Spleen (tissue), 7 donors: Measurements from ENCODE around the gene TBL1X.

ENCODE experiments used
- POLR2A ChIP-seq, 3 donors: fragments of 450-650 bp; IDR thresholded peaks; one replicate each; pipeline ENCODE4 v1.5.1; 2017; ENCODE audit warnings: antibody characterized with exemption in 3 of 3, mild to moderate bottlenecking in 1 of 3
- POLR2AphosphoS5 ChIP-seq, 3 donors: sonication (generic); formaldehyde crosslinking; IDR thresholded peaks; one replicate each; pipeline ENCODE4 v1.5.1; 2017; ENCODE audit warnings: antibody characterized with exemption in 3 of 3
- TF ChIP-seq, protein P1 (sequence below), 11 experiments: fragments of 200-600 bp in 7 of 11; fragments of 450-650 bp in 4 of 11; sonication (generic) in 4 of 11; IDR thresholded peaks in 8 of 11; conservative IDR thresholded peaks in 3 of 11; 1 replicate in 7 of 11; 2 replicates in 4 of 11; pipeline versions ENCODE4 v1.4.0 to v1.8.0; 2016 to 2021; ENCODE audit warnings: antibody characterized with exemption in 11 of 11, inconsistent platforms in 4 of 11, mild to moderate bottlenecking in 1 of 11
- donor health status: DM: no; HTN: no; CAD: no; lungs with moderate emphysema.
- donor health status: DM: no; HTN: no; CAD: no.
- donor health status: DM: no; HTN: no; CAD: no.

DNA sequence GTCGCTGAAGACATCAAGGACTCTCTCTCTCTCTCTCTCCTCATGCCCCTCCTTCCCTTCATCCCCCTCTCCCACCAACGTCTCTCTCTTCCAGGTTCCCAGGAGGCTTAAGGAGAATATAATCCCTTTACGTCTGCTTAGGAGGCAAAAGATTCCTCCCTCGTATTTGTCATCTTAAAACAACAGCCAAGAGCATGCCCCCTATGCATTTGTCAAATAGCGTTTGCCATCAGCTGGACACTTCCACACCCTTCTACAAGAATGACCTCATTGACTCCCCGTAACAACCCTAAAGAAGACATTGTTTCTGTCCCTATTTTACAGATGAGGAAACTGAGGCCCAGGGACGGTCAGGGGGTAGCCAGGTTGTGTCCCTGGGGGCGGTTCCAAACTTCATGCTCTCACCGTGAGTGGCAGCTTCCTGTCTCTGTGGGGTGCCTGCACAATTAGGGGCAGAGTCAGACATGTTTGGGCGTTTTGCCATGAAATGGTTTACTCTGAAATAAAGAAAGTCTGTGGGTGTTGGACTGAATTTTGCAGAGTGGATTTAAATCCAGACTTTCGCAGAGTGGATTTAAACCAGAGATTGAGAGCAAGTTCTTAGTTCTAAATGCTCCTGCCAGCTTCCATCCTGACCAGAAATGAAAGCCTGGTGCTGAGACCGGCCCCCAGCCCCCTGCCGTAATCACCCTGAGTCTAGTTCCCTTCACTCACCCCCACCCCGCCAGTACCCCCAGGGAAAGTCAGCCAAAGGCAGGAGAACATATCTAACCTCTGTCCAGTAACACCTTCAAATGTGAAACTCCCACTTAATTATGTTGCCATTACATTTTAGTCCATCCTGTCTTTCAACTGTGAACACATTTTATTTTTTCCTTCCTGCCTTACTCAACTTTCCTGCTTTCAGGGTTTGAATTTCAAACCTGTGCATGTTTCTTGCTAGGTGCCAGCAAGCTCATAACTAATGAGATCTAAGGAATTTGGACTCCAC lies 44.3 kb upstream of the TBL1X start:
- TF ChIP-seq, protein P1, sequence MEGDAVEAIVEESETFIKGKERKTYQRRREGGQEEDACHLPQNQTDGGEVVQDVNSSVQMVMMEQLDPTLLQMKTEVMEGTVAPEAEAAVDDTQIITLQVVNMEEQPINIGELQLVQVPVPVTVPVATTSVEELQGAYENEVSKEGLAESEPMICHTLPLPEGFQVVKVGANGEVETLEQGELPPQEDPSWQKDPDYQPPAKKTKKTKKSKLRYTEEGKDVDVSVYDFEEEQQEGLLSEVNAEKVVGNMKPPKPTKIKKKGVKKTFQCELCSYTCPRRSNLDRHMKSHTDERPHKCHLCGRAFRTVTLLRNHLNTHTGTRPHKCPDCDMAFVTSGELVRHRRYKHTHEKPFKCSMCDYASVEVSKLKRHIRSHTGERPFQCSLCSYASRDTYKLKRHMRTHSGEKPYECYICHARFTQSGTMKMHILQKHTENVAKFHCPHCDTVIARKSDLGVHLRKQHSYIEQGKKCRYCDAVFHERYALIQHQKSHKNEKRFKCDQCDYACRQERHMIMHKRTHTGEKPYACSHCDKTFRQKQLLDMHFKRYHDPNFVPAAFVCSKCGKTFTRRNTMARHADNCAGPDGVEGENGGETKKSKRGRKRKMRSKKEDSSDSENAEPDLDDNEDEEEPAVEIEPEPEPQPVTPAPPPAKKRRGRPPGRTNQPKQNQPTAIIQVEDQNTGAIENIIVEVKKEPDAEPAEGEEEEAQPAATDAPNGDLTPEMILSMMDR (IDR thresholded peaks at IDR 0.05 in 8 of 11, conservative IDR thresholded peaks at IDR 0.05 in 3 of 11): no peak
- TF ChIP-seq POLR2AphosphoS5 (IDR thresholded peaks at IDR 0.05): no peak
- no peak for TF ChIP-seq POLR2A (IDR thresholded peaks at IDR 0.05)
